ENCODE data around the gene SLC44A1. TPM values are rescaled to one million over a fixed set of nuclear protein-coding genes. Genes with fewer than 3 reads are reported as not detected.

The SLC44A1 gene
- total and polyA plus RNA-seq, 2 of the 13 experiments (the other 11 are each of a cell fraction or from before 2014, with no cell fraction given), result 21.4 to 40.8 TPM

- H3K27me3 ChIP-seq (ENCODE audit: control insufficient read depth in 1 of 2, insufficient read depth in 2 of 2, low read length in 2 of 2), result no peaks in the 10 kb centered on the region
- no peak overlapping the region for H3K4me2 ChIP-seq (ENCODE audit: low read depth, low read length)
- intact Hi-C loops (cut with micrococcal nuclease; ENCODE audit: unreplicated experiment) (loop anchor here (5.0 kb wide), 3 partner anchors 39 to 101 kb away; no protein-coding TSS in a partner anchor), in situ Hi-C loops (cut with HindIII; ENCODE audit: extremely low pct_ligation_motif_present, low pct_unique_long_range_greater_than_20kb) (loop anchor here (5.0 kb wide), 1 partner anchor 41 kb away; no protein-coding TSS in a partner anchor)
- FAIRE-seq, result no peak
- CTCF ChIA-PET (ENCODE audit: low intra/inter-chr PET ratio, low total read pairs), result no interaction called here
- no peak overlapping the region for H3K9ac ChIP-seq (ENCODE audit: insufficient read depth, low read depth, low read length)
- 97% methylated on average over 3 of the region's 3 CpGs for WGBS (ENCODE audit: low lambda C conversion rate)
- ATAC-seq, result no peak
- TF ChIP-seq ZNF44 (CRISPR knock-in tag; IDR thresholded peaks at IDR 0.05), result no peak
- no peak for TF ChIP-seq KAT7 (CRISPR knock-in tag; IDR thresholded peaks at IDR 0.05; ENCODE audit: borderline replicate concordance)
- no peak for TF ChIP-seq ZNF703 (CRISPR knock-in tag; IDR thresholded peaks at IDR 0.05; ENCODE audit: borderline replicate concordance)
- no peak for TF ChIP-seq SETDB1 (CRISPR knock-in tag; IDR thresholded peaks at IDR 0.05; ENCODE audit: borderline replicate concordance)
- TF ChIP-seq ZFP90 (CRISPR knock-in tag; IDR thresholded peaks at IDR 0.05; ENCODE audit: borderline replicate concordance), result no peak
- TF ChIP-seq USF2 (IDR thresholded peaks at IDR 0.05; ENCODE audit: low read depth, low read length), result no peak
- no peak for TF ChIP-seq USF2 (CRISPR knock-in tag; IDR thresholded peaks at IDR 0.05; ENCODE audit: borderline replicate concordance)
- TF ChIP-seq ZC3H4 (CRISPR knock-in tag; IDR thresholded peaks at IDR 0.05; ENCODE audit: borderline replicate concordance), result no peak
- no peak for TF ChIP-seq ZNF12 (CRISPR knock-in tag; IDR thresholded peaks at IDR 0.05)
- TF ChIP-seq FOSL1 (CRISPR knock-in tag; IDR thresholded peaks at IDR 0.05; ENCODE audit: borderline replicate concordance), result no peak
- TF ChIP-seq GPN1 (CRISPR knock-in tag; IDR thresholded peaks at IDR 0.05; ENCODE audit: borderline replicate concordance), result no peak
- TF ChIP-seq ZNF562 (CRISPR knock-in tag; IDR thresholded peaks at IDR 0.05; ENCODE audit: borderline replicate concordance), result no peak
- TF ChIP-seq POGK (CRISPR knock-in tag; conservative IDR thresholded peaks at IDR 0.05), result no peak
- TF ChIP-seq ZNF691 (CRISPR knock-in tag; IDR thresholded peaks at IDR 0.05; ENCODE audit: borderline replicate concordance, low read depth), result no peak
- TF ChIP-seq ARID2 (CRISPR knock-in tag; IDR thresholded peaks at IDR 0.05; ENCODE audit: borderline replicate concordance), result no peak
- TF ChIP-seq SMYD3 (CRISPR knock-in tag; IDR thresholded peaks at IDR 0.05), result no peak
- no peak for TF ChIP-seq ZNF367 (CRISPR knock-in tag; IDR thresholded peaks at IDR 0.05; ENCODE audit: borderline replicate concordance)
- TF ChIP-seq ZBTB14 (CRISPR knock-in tag; IDR thresholded peaks at IDR 0.05), result no peak
- POLR2A ChIA-PET, result no interaction called here
- H3K9me3 ChIP-seq (ENCODE audit: low read length), result no peaks in the 10 kb centered on the region
- H4K20me1 ChIP-seq (ENCODE audit: insufficient read depth, low read length), result no peaks in the 10 kb centered on the region
- H3K79me2 ChIP-seq (ENCODE audit: insufficient read depth, low read length), result peaks cover 58% of the 10 kb centered on the region
- H2AFZ ChIP-seq (ENCODE audit: low read length), result no peak overlapping the region
- no peak overlapping the region for H3K4me3 ChIP-seq (replicated peaks in 1 of 3; ENCODE audit: insufficient read depth in 1 of 3, low read depth in 2 of 3, low read length in 3 of 3)
- H3K36me3 ChIP-seq (replicated peaks in 1 of 2; ENCODE audit: control insufficient read depth in 1 of 2, insufficient read depth in 2 of 2, low read length in 2 of 2), result no peaks in the 10 kb centered on the region
- no TSS peak for BruUV-seq (replicated peaks)
- no peak for DNase-seq (ENCODE audit: low spot score)
- peaks cover 99% of the 10 kb centered on the region for H3K4me1 ChIP-seq (ENCODE audit: insufficient read depth, low read length)
- no peak overlapping the region for H3K27ac ChIP-seq (ENCODE audit: extremely low read length, insufficient read depth, low read length)
Observed at GRCh38 chr9:105293408-105293807, 49.0 kb downstream of the SLC44A1 start.
